ENCODE measurements around the gene SAMD5.

DNA sequence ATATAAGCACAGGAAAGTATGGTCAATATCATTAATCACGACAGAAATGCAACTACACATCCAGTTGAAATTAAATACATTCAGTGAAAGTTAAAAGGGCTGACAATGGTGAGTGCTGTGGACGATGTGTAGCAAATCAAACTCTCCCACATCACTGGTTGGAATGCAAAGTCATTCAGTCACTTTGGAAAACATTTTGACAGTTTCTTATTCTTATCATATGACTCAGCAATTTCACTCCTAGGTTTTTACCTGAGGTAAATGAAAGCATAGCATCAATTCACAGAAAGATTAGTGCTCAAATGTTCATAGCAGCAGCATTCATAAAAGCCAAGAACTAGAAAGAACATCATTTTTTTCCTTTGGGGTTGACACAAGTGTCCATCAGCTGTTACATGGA is 28.6 kb upstream of the SAMD5 start:
- TF ChIP-seq SIN3A (IDR thresholded peaks at IDR 0.05; ENCODE audit: borderline replicate concordance, insufficient read depth, low read length) (no peak), POLR2AphosphoS5 (IDR thresholded peaks at IDR 0.05; ENCODE audit: low read depth, low read length) (no peak), FOXP2 (optimal IDR thresholded peaks at IDR 0.05; ENCODE audit: borderline replicate concordance, extremely low read depth, extremely low read length, insufficient read depth) (no peak), TAF1 (IDR thresholded peaks at IDR 0.05; ENCODE audit: borderline replicate concordance, insufficient read depth, low read length) (no peak)
- TF ChIP-seq, protein P1, sequence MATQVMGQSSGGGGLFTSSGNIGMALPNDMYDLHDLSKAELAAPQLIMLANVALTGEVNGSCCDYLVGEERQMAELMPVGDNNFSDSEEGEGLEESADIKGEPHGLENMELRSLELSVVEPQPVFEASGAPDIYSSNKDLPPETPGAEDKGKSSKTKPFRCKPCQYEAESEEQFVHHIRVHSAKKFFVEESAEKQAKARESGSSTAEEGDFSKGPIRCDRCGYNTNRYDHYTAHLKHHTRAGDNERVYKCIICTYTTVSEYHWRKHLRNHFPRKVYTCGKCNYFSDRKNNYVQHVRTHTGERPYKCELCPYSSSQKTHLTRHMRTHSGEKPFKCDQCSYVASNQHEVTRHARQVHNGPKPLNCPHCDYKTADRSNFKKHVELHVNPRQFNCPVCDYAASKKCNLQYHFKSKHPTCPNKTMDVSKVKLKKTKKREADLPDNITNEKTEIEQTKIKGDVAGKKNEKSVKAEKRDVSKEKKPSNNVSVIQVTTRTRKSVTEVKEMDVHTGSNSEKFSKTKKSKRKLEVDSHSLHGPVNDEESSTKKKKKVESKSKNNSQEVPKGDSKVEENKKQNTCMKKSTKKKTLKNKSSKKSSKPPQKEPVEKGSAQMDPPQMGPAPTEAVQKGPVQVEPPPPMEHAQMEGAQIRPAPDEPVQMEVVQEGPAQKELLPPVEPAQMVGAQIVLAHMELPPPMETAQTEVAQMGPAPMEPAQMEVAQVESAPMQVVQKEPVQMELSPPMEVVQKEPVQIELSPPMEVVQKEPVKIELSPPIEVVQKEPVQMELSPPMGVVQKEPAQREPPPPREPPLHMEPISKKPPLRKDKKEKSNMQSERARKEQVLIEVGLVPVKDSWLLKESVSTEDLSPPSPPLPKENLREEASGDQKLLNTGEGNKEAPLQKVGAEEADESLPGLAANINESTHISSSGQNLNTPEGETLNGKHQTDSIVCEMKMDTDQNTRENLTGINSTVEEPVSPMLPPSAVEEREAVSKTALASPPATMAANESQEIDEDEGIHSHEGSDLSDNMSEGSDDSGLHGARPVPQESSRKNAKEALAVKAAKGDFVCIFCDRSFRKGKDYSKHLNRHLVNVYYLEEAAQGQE (IDR thresholded peaks at IDR 0.05; ENCODE audit: insufficient read depth in 1 of 2, low read depth in 2 of 2, low read length in 2 of 2): no peak
